Panc1 (cell line): ENCODE results near the gene MYMK.

Experiments used
- CTCF ChIP-seq: fragments of 450-650 bp; IDR thresholded peaks from 2 replicates; pipeline ENCODE4 v1.5.1; 2017; ENCODE audit warnings: mild to moderate bottlenecking
- POLR2AphosphoS5 ChIP-seq: IDR thresholded peaks from 2 replicates; pipeline ENCODE4 v1.6.1; 2012; ENCODE audit warnings: mild to moderate bottlenecking, low read depth, low read length, moderate library complexity
- REST ChIP-seq, 2 experiments: IDR thresholded peaks; 2 replicates each; pipeline ENCODE4 v1.6.1; 2011 to 2012; ENCODE audit warnings: low read depth in 2 of 2, control low read depth in 1 of 2, low read length in 1 of 2, mild to moderate bottlenecking in 1 of 2, moderate library complexity in 1 of 2; ENCODE audit not compliant: insufficient read depth in 1 of 2
- TCF7L2 ChIP-seq: IDR thresholded peaks from 2 replicates; pipeline ENCODE4 v1.6.1; 2011; ENCODE audit warnings: mild to moderate bottlenecking, low read depth, low read length, inconsistent platforms

GRCh38 chr9:133523106-133523505, 1.7 kb downstream of the MYMK start:
- TF ChIP-seq CTCF = no peak
- TF ChIP-seq POLR2AphosphoS5 = no peak
- no peak for TF ChIP-seq REST (IDR thresholded peaks at IDR 0.05; ENCODE audit: insufficient read depth in 1 of 2, low read depth in 2 of 2, low read length in 1 of 2)
- TF ChIP-seq TCF7L2 = no peak
